Thyroid gland (tissue), 4 donors: Measurements from ENCODE around the gene KRTAP4-6. TPM values are rescaled to one million over a fixed set of nuclear protein-coding genes. Genes with fewer than 3 reads are reported as not detected.
"Not testable (repeated sequence)": the region's sequence is repeated elsewhere in the genome, so short reads cannot be mapped to it uniquely, and the experiment has no call there.

Source experiments
- DNase-seq, 2 donors: peaks; one replicate each; pipeline ENCODE4 v3.0.0-alpha.2; 2019
- H3K27ac ChIP-seq, 3 donors: fragments of 200-600 bp; sonication (generic); 1 replicate in 2 of 3; 2 replicates in 1 of 3; pipeline ENCODE4 v1.5.1; 2016 to 2019; ENCODE audit warnings: mild to moderate bottlenecking in 1 of 3, moderate library complexity in 1 of 3
- H3K27me3 ChIP-seq: fragments of 200-600 bp; sonication (generic); one replicate; pipeline ENCODE4 v1.5.1; 2019
- H3K36me3 ChIP-seq, 2 donors: fragments of 200-600 bp; sonication (generic); one replicate each; pipeline ENCODE4 v1.5.1; 2016 to 2019
- H3K4me1 ChIP-seq, 2 donors: fragments of 200-600 bp; sonication (generic); one replicate each; pipeline ENCODE4 v1.5.1; 2017 to 2019
- H3K4me3 ChIP-seq, 3 donors: fragments of 200-600 bp; sonication (generic); replicated peaks in 1 of 3; 1 replicate in 2 of 3; 2 replicates in 1 of 3; pipeline ENCODE4 v1.5.1; 2016; ENCODE audit warnings: mild to moderate bottlenecking in 1 of 3
- H3K9me3 ChIP-seq: fragments of 200-600 bp; sonication (generic); one replicate; pipeline ENCODE4 v1.5.1; 2017
- CTCF ChIP-seq, 6 experiments: fragments of 200-600 bp in 3 of 6; fragments of 450-650 bp in 3 of 6; sonication (generic) in 3 of 6; IDR thresholded peaks; one replicate each; pipeline ENCODE4 v1.5.1; 2016 to 2019; ENCODE audit warnings: antibody characterized with exemption in 6 of 6, mild to moderate bottlenecking in 2 of 6, inconsistent platforms in 1 of 6, moderate library complexity in 1 of 6
- POLR2A ChIP-seq, 2 donors: fragments of 450-650 bp; IDR thresholded peaks; one replicate each; pipeline ENCODE4 v1.6.1; 2017; ENCODE audit warnings: antibody characterized with exemption in 2 of 2, mild to moderate bottlenecking in 2 of 2, moderate library complexity in 1 of 2
- WGBS, 2 donors: methylation state at CpG; one replicate each; pipeline ENCODE4 v1.1.5; 2017; 5-methylcytosine and 5-hydroxymethylcytosine counted together
- intact Hi-C: fragments of 100-400 bp; cut with DNase I; formaldehyde crosslinking; loops from one replicate; pipeline ENCODE4 v1.15.1; 2023
- total RNA-seq, 4 donors: library from RNA; depleted of rRNA; stranded (reverse); fragments of >200 nt; gene quantifications; one replicate each; pipeline ENCODE4 v1.2.3, GENCODE V29; 2016

Gene KRTAP4-6
- total RNA-seq, 4 donors from 2014 or later, result not detected

GRCh38 chr17:41121742-41122141 is 18.6 kb downstream of the KRTAP4-6 start:
- H3K4me1 ChIP-seq, result no peaks in the 10 kb centered on the region
- intact Hi-C loops, result no loop called here
- DNase-seq, result no peak
- no peaks in the 10 kb centered on the region for H3K36me3 ChIP-seq
- no peaks in the 10 kb centered on the region for H3K27me3 ChIP-seq
- no peaks in the 10 kb centered on the region for H3K9me3 ChIP-seq
- TF ChIP-seq POLR2A (IDR thresholded peaks at IDR 0.05) (no peak), CTCF (IDR thresholded peaks at IDR 0.05) (no peak)
- no peak overlapping the region for H3K27ac ChIP-seq
- no peak overlapping the region for H3K4me3 ChIP-seq
- 88 to 89% methylated on average over 2 of the region's 2 CpGs for WGBS, 2 donors

- intact Hi-C loops, H3K9me3 ChIP-seq, DNase-seq, H3K4me3 ChIP-seq, H3K36me3 ChIP-seq, H3K27me3 ChIP-seq, H3K4me1 ChIP-seq, H3K27ac ChIP-seq: not testable (repeated sequence)
- WGBS, 2 donors, result 68% methylated on average over 11 of the region's 11 CpGs
These were observed 20.4 kb downstream of the KRTAP4-6 start for GRCh38 chr17:41119696-41120690.

GRCh38 chr17:41118721-41119120 is 21.6 kb downstream of the KRTAP4-6 start:
- Histone ChIP-seq H3K9me3 (no peaks in the 10 kb centered on the region), H3K36me3 (no peaks in the 10 kb centered on the region), H3K27ac (no peak overlapping the region), H3K27me3 (no peaks in the 10 kb centered on the region), H3K4me3 (no peak overlapping the region), H3K4me1 (no peaks in the 10 kb centered on the region)
- no peak for TF ChIP-seq CTCF (IDR thresholded peaks at IDR 0.05)
- TF ChIP-seq POLR2A (IDR thresholded peaks at IDR 0.05), result no peak
- intact Hi-C loops, result no loop called here
- no peak for DNase-seq
- WGBS, 2 donors, result 86 to 91% methylated on average over 4 of the region's 4 CpGs

GRCh38 chr17:41117846-41118386 is 22.4 kb downstream of the KRTAP4-6 start, which contains the start of gene KRTAP4-11:
TSS of gene KRTAP4-11 (minus strand) at chr17:41118373. CDS start at chr17:41118315, 58 bp downstream.
- DNase-seq, H3K4me3 ChIP-seq, H3K9me3 ChIP-seq, intact Hi-C loops, H3K27ac ChIP-seq, H3K27me3 ChIP-seq, H3K4me1 ChIP-seq, H3K36me3 ChIP-seq: not testable (repeated sequence)
- WGBS, 2 donors, result 75 to 95% methylated on average over 7 to 8 of the region's 10 CpGs

GRCh38 chr17:41116297-41116696 is 24.0 kb downstream of the KRTAP4-6 start:
- 62 to 69% methylated on average over 5 of the region's 5 CpGs for WGBS, 2 donors
- TF ChIP-seq CTCF (IDR thresholded peaks at IDR 0.05) (no peak), POLR2A (IDR thresholded peaks at IDR 0.05) (no peak)
- H3K9me3 ChIP-seq, result no peaks in the 10 kb centered on the region
- intact Hi-C loops, result no loop called here
- H3K4me3 ChIP-seq, result no peak overlapping the region
- no peak for DNase-seq
- H3K27me3 ChIP-seq, result no peaks in the 10 kb centered on the region
- no peak overlapping the region for H3K27ac ChIP-seq
- H3K36me3 ChIP-seq, result no peaks in the 10 kb centered on the region
- no peaks in the 10 kb centered on the region for H3K4me1 ChIP-seq
